ENCODE results near the gene TMEM214. TPM values are rescaled to one million over a fixed set of nuclear protein-coding genes. Genes with fewer than 3 reads are reported as not detected.

Gene TMEM214
- total RNA-seq, 2 donors from 2014 or later, result 68.2 to 84.4 TPM

DNA sequence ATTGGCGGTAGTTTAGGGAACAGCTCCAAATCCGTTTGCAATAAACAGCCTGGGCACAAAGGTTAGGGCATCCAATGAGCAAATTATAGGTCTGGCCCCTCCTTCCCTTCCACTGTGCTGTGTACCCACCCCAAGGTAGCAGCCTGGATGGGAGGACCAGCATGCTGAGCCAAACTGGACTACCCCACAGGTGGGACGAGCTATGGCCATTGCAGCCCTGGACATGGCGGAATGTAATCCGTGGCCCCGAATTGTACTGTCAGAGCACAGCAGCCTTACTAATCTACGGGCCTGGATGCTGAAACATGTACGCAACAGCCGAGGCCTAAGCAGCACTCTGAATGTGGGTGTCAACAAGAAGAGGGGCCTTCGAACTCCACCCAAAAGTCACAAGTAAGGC lies 25.4 kb downstream of the TMEM214 start:
- ATAC-seq (ENCODE audit: insufficient number of reproducible peaks, low FRiP score, low read depth), result no peak
- Histone ChIP-seq H3K27ac (no peak overlapping the region), H3K9me3 (no peaks in the 10 kb centered on the region), H3K4me3 (no peak overlapping the region), H3K36me3 (peaks cover 40% of the 10 kb centered on the region), H3K27me3 (replicated peaks; ENCODE audit: insufficient read depth) (no peaks in the 10 kb centered on the region), H3K4me1 (ENCODE audit: control insufficient read depth in 1 of 2, low read depth in 2 of 2) (no peaks in the 10 kb centered on the region)
- no peak for TF ChIP-seq CTCF (IDR thresholded peaks at IDR 0.05)
- no peak for DNase-seq (ENCODE audit: low spot score)

DNA sequence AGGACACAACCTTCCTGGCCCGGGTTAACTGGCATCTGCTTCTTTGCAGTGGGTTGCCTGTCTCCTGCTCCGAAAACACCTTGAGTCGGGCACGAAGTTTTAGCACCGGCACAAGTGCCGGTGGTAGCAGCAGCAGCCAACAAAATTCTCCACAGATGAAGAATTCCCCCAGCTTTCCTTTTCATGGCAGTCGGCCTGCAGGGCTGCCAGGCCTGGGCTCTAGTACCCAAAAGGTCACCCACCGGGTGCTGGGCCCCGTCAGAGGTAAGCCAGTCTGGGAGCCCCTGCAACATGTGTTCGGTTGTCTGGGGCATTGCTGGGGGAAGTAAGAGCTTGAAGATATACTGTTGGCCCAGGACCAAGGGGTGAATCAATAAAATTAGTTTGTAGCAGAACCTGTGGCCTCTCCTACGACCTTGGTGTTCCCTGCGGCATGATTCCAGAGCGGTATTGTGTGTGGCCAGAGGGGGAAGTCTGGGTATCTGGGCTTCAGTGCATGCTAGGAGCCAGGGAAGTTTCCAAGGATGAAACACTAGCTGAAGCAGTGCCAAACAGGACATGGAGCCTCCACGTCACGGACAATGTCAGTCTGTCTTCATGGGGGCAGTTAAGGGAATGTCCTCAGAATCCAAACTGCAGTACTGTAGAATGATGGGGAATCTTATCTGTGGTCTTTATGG lies 26.5 kb downstream of the TMEM214 start:
- Histone ChIP-seq H3K27me3 (replicated peaks; ENCODE audit: insufficient read depth) (no peaks in the 10 kb centered on the region), H3K4me3 (no peak overlapping the region), H3K36me3 (peaks cover 40% of the 10 kb centered on the region), H3K4me1 (ENCODE audit: control insufficient read depth in 1 of 2, low read depth in 2 of 2) (no peaks in the 10 kb centered on the region), H3K27ac (no peak overlapping the region), H3K9me3 (no peaks in the 10 kb centered on the region)
- no peak for DNase-seq (ENCODE audit: low spot score)
- ATAC-seq (ENCODE audit: insufficient number of reproducible peaks, low FRiP score, low read depth), result no peak
- TF ChIP-seq CTCF (IDR thresholded peaks at IDR 0.05), result no peak

DNA sequence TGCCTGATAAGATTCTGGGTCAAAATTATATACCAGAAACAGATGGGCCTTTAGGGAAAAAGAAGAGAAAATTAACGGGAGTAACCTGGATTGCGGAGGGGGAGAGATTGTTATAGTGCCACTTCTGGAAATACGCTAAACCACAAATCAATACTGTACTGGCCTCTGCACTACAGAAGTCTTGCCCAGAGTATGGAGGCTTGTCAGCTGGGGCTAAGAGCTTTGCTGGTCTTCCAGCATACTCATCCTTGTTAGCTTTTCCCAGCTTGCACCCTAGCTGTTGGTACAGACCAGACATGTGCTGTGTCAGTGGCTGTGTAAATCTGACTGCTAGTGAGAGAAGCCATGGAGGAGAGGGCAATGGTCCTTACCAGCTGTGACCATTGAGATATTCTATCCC lies 27.6 kb downstream of the TMEM214 start:
- Histone ChIP-seq H3K4me3 (no peak overlapping the region), H3K27ac (no peak overlapping the region), H3K27me3 (replicated peaks; ENCODE audit: insufficient read depth) (no peaks in the 10 kb centered on the region), H3K9me3 (no peaks in the 10 kb centered on the region), H3K36me3 (peaks cover 30% of the 10 kb centered on the region), H3K4me1 (ENCODE audit: control insufficient read depth in 1 of 2, low read depth in 2 of 2) (no peaks in the 10 kb centered on the region)
- ATAC-seq (ENCODE audit: insufficient number of reproducible peaks, low FRiP score, low read depth), result no peak
- no peak for DNase-seq (ENCODE audit: low spot score)
- no peak for TF ChIP-seq CTCF (IDR thresholded peaks at IDR 0.05)

- no peak overlapping the region for H3K27ac ChIP-seq
- no peaks in the 10 kb centered on the region for H3K27me3 ChIP-seq (replicated peaks; ENCODE audit: insufficient read depth)
- no peaks in the 10 kb centered on the region for H3K9me3 ChIP-seq
- TF ChIP-seq CTCF (IDR thresholded peaks at IDR 0.05), result no peak
- peaks cover 9 to 23% of the 10 kb centered on the region in 2 donors for H3K4me1 ChIP-seq (ENCODE audit: control insufficient read depth in 1 of 2, low read depth in 2 of 2)
- DNase-seq (ENCODE audit: low spot score), result no peak
- no peak for ATAC-seq (ENCODE audit: insufficient number of reproducible peaks, low FRiP score, low read depth)
- no peak overlapping the region for H3K4me3 ChIP-seq
- peaks cover 9% of the 10 kb centered on the region for H3K36me3 ChIP-seq
Measured at GRCh38 chr2:27065128-27065527, 32.4 kb downstream of the TMEM214 start.

- Histone ChIP-seq H3K27ac (no peak overlapping the region), H3K4me3 (no peak overlapping the region), H3K36me3 (peaks cover 9% of the 10 kb centered on the region), H3K9me3 (no peaks in the 10 kb centered on the region), H3K27me3 (replicated peaks; ENCODE audit: insufficient read depth) (no peaks in the 10 kb centered on the region), H3K4me1 (ENCODE audit: control insufficient read depth in 1 of 2, low read depth in 2 of 2) (peaks cover 14 to 30% of the 10 kb centered on the region in 2 donors)
- ATAC-seq (ENCODE audit: insufficient number of reproducible peaks, low FRiP score, low read depth) (no peak), DNase-seq (ENCODE audit: low spot score) (no peak)
- no peak for TF ChIP-seq CTCF (IDR thresholded peaks at IDR 0.05)
Measured at GRCh38 chr2:27067385-27067784, 34.6 kb downstream of the TMEM214 start.

Measured in thoracic aorta (tissue), 2 donors.